OCI-M2 (cell line): Measurements from ENCODE around the gene HOXC4.
"Not testable (repeated sequence)": the region's sequence is repeated elsewhere in the genome, so short reads cannot be mapped to it uniquely, and the experiment has no call there.

Source experiments
- DNase-seq: peaks from one replicate; lab custom pipeline; 2025; ENCODE audit not compliant: unreplicated experiment; lab: John Stamatoyannopoulos, UW

HOXC4 gene

DNA sequence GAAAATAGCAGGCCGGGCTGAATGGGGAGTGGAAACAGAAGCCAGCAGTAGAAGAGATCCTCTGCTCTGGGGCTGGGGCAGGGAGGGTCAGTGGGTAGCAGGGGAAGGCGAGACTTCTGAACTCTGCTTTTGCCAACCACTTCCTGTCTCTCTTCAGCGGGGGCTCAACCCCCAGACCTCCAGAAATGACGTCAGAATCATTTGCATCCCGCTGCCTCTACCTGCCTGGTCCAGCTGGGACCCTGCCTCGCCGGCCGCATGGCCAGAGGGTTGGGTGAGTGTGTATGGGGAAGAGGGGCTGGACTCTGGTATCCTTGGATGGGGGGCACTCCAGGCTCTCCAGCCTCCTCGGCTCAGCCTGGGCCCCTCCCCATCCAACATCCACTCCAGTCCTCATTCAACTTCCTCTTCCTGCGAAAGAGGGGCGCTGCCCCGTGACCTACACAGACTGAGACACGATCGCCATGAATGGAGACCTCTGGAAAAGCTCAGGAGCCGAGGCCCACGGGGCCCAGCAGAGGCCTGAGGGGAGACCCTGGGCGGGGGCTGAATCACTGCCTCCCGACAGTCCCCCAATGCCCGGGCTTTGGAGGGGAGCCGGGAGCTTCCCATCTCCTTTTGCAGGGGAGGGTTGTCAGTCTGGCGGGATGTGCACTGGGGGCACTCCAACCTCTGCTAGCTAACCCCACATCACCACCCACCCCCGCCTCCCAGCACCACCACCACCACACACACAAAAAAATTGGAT, 458 bp upstream of the HOXC4 start:
- no peak for DNase-seq

DNA sequence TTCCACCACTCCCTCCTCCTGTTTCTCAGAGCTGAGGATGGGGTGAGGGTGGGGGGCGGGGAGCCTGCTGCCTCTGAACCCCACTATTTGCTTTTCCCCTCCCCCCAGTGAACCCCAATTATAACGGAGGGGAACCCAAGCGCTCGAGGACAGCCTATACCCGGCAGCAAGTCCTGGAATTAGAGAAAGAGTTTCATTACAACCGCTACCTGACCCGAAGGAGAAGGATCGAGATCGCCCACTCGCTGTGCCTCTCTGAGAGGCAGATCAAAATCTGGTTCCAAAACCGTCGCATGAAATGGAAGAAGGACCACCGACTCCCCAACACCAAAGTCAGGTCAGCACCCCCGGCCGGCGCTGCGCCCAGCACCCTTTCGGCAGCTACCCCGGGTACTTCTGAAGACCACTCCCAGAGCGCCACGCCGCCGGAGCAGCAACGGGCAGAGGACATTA, 1.1 kb downstream of the HOXC4 start:
- DNase-seq = no peak

DNA sequence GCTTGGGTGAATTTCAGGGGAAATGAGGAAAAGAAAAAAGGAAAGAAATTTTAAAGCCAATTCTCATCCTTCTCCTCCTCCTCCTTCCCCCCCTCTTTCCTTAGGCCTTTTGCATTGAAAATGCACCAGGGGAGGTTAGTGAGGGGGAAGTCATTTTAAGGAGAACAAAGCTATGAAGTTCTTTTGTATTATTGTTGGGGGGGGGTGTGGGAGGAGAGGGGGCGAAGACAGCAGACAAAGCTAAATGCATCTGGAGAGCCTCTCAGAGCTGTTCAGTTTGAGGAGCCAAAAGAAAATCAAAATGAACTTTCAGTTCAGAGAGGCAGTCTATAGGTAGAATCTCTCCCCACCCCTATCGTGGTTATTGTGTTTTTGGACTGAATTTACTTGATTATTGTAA, 1.9 kb downstream of the HOXC4 start:
- DNase-seq = no peak

- DNase-seq = no peak
These were observed 2.5 kb downstream of the HOXC4 start for GRCh38 chr12:54056110-54056509.

DNA sequence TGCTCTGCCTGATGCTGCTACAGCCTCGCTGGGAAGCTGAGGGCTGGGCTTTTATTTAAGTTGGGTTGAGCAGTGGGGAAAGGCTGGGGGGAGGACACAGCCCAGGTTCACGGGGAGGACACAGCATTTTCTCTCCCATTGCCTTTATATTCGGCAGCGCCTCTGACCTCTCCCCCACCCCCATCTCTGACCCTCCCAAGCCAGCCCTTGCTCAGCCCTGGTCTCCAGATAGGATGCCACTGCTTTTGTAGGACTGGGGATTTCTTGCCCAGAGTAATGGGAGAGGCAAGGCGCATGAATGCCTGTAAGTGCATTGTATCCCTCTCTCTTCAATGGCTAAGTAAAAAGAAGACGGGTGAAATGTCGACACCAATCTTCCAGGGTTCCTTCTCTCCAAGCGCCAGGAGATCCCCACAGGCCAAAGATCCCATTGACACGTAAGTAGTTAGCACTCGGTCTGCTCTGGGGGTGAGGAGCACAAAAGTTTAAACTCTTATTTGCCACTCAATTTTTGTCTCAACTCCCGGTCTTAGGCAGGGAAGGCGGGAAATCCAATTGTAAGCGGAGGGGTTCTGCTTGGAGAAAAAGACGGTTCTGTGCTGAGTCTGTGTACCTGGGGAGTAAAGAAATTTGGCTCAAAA, 4.6 kb downstream of the HOXC4 start:
- no peak for DNase-seq

GRCh38 chr12:54059668-54060067, 6.0 kb downstream of the HOXC4 start:
- no peak for DNase-seq

DNA sequence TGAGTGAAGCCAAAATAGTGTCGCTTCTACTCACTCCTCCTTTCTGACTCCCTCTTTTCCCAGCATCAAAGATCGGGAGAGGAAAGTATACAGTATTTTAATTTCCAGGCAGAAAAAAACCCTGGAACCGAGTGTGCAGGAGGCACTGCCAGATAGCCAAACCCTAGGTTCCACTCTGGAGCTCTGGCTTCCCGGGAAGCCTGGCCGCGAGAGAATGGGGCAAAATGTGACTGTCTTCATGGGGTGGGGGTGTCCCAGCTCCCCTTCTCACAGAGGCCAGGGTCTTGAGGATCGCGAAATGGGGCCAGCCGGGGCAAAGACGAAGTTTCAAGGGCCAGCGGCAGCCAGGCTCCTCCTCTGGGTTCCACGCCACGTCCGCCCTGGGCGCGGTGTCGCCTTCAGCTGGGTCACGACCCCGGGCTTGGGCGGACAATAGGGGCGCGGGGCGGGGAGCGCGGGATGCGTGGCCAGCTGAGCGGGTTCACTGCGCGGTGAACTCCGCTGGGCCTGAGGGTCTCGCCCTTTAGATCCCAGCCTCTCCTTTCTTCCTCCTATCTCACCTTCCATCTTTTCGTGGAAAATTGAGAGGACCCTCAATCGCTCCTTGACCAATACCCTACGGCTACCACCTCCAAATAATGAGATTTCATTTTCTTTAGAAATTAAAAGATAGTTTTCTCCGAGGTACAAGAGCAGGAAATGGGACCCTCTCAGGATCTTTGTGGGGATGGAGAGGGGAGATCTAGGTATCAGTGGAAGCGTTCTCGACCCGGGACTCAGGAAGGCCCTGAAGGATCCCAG, 6.7 kb downstream of the HOXC4 start:
- no peak for DNase-seq

DNA sequence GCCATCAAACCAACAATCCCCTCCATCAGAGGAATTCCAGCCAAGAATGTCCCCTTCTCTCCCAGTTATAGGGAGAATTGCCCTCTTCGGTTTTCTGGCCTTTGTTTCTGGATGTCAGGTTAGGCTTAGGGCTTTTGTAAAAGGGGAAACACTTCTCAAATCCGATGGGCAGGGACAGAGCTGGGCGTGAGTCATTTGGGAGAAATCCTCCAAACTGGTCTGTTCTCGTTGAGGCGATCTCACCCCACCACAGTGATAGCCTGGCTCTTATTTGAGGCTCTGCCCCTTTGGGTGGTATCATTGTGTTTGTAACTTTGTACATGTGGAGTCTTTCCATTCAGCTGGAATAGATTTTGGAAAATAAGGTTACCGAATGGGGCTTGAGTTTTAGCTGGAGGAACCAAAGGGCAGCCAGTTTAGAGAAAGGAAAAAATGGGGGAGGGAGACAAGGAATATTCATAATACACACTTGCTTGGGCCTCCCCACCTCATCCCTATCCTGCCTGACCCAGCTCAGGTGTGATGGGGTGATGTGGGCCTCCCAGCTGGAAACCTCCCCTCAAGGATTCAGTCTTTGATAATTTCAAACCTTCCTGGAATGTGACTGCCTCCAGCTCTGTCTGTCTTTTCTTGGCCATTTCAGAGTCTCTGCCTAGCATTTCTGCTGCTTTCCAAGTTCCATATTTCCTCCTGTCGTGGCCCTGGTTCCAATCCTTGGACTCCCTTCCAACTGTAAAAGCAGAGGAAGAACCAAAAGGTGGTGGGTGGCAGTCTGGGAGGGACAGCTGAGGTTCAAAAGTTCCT, 7.5 kb downstream of the HOXC4 start:
- no peak for DNase-seq

- DNase-seq = no peak
These were observed 12.0 kb downstream of the HOXC4 start for GRCh38 chr12:54065677-54066076.

GRCh38 chr12:54066408-54066807, 12.8 kb downstream of the HOXC4 start:
- DNase-seq = no peak

GRCh38 chr12:54068418-54069070, 14.9 kb downstream of the HOXC4 start:
- DNase-seq = no peak

- no peak for DNase-seq
These were observed 18.3 kb downstream of the HOXC4 start for GRCh38 chr12:54071942-54072341.

DNA sequence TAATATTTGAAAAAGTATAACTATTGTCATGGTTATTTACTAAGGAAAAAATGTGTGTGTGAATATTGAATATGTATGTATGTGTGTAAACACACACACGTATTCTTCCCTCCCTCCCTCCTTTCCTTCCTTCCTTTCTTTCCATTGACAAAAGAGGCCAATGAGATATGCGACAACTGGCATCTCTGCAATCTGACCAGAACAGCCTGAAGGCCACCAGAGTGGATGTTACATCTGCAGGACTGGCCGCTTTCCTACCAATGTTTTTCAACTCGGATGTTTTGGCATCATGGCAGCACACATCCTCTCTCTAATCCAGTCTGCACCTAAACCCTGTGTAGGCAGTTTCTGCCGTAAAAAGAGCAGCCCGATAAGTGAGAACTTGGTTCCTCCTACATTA, 20.7 kb downstream of the HOXC4 start:
- DNase-seq = no peak

DNA sequence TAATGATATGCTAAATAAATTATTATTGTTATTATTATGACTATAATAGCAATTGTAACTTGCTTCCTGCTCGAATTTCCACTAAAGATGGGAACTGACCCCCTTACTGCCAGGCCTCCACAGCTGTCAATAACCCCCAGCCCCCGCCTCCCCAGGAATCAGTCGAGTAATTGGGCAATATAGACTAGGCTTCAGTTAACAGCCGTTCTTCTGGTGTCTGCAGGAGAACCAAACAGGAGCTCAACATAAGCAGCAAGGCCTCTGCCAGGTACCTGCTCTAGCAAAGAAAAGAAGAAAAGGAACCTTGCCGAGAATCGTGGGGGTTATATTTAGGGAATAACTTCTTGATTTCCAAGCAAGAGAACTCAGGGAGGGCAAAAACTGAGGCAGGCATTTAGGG, 21.8 kb downstream of the HOXC4 start:
- DNase-seq = no peak

DNA sequence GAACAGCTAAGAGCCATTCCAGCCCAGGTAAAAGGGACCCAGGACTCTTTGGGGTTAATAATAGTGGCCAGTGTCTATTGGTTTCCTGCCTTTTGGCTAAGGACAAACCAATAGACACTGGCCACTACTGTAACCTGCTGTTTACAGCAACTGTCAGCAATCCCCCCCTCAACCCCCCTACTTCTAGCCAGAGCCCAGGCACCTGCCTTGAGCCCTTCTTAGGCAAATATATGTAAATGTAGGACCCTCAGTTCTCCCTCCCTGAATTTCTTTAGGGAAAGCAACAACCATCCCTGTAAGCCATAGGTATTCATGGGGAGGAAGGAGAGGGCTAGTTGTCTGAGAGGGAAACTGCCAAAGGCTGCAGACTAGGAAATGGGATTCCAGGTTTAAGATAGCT, 22.3 kb downstream of the HOXC4 start:
- DNase-seq = no peak

DNA sequence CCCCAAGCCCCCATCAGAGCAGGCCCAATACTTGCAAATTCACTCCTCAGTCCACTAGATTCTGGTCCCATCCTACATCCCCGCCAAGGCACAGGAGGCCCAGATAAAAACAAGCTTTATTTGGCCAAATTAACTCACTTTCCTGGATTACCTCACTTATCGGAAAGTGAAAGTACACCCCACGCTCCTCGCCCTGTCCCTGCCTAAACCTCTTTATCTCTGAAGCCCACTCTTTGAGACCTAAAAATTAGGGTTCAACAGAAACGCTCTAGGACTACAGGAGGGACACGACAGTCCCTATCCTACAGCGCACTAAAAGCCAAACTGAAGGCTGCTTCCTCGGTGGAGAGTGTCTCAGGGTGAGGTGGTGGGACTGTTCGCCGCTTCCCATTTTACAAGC, 24.2 kb downstream of the HOXC4 start:
- DNase-seq = not testable (repeated sequence)

DNA sequence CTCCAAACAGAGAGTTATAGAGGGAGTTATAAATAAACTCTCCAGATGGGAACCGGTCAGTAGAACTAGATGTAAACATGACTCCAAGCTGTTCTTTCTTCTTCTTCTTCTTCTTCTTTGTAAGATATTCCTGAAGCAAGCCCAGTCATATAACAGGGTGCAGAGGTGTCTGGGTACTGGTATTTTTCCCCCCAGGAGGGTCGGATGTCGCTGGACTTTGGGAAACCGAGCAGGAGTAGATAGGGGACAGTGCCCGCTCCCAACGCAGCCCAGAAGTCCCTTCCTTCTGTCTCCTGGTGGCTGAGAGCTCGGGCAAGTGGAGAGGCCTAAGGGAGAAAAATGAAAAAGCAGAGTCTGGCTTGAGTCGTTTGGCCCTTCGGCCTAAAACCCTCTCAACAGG, 25.5 kb downstream of the HOXC4 start:
- DNase-seq = not testable (repeated sequence)

- DNase-seq = not testable (repeated sequence)
These were observed 26.6 kb downstream of the HOXC4 start for GRCh38 chr12:54080008-54080924.

GRCh38 chr12:54081053-54081514, 27.4 kb downstream of the HOXC4 start:
- not testable (repeated sequence) for DNase-seq
